ENCODE data around the gene TSHZ2. TPM values are rescaled to one million over a fixed set of nuclear protein-coding genes. Genes with fewer than 3 reads are reported as not detected.

The TSHZ2 gene
- total RNA-seq, 3 donors from 2014 or later = 31.7 to 106 (median 59.6) TPM

DNA sequence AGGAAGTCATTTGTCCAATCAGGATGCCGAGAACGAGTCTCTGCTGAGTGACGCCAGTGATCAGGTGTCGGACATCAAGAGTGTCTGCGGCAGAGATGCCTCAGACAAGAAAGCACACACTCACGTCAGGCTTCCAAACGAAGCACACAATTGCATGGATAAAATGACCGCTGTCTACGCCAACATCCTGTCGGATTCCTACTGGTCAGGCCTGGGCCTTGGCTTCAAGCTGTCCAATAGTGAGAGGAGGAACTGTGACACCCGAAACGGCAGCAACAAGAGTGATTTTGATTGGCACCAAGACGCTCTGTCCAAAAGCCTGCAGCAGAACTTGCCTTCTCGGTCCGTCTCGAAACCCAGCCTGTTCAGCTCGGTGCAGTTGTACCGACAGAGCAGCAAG is 281.5 kb downstream of the TSHZ2 start:
- intact Hi-C loops (cut with DNase I; ENCODE audit: low total_unique reads) = no loop called here
- TF ChIP-seq, protein P1, sequence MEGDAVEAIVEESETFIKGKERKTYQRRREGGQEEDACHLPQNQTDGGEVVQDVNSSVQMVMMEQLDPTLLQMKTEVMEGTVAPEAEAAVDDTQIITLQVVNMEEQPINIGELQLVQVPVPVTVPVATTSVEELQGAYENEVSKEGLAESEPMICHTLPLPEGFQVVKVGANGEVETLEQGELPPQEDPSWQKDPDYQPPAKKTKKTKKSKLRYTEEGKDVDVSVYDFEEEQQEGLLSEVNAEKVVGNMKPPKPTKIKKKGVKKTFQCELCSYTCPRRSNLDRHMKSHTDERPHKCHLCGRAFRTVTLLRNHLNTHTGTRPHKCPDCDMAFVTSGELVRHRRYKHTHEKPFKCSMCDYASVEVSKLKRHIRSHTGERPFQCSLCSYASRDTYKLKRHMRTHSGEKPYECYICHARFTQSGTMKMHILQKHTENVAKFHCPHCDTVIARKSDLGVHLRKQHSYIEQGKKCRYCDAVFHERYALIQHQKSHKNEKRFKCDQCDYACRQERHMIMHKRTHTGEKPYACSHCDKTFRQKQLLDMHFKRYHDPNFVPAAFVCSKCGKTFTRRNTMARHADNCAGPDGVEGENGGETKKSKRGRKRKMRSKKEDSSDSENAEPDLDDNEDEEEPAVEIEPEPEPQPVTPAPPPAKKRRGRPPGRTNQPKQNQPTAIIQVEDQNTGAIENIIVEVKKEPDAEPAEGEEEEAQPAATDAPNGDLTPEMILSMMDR (IDR thresholded peaks at IDR 0.05) = no peak
- no peak for TF ChIP-seq POLR2A (IDR thresholded peaks at IDR 0.05)
- no peak for DNase-seq (ENCODE audit: low spot score in 2 of 2)
- Histone ChIP-seq H3K27ac (no peak overlapping the region), H3K9me3 (no peaks in the 10 kb centered on the region), H3K27me3 (no peaks in the 10 kb centered on the region), H3K36me3 (no peaks in the 10 kb centered on the region), H3K4me1 (no peaks in the 10 kb centered on the region), H3K4me3 (no peak overlapping the region)

DNA sequence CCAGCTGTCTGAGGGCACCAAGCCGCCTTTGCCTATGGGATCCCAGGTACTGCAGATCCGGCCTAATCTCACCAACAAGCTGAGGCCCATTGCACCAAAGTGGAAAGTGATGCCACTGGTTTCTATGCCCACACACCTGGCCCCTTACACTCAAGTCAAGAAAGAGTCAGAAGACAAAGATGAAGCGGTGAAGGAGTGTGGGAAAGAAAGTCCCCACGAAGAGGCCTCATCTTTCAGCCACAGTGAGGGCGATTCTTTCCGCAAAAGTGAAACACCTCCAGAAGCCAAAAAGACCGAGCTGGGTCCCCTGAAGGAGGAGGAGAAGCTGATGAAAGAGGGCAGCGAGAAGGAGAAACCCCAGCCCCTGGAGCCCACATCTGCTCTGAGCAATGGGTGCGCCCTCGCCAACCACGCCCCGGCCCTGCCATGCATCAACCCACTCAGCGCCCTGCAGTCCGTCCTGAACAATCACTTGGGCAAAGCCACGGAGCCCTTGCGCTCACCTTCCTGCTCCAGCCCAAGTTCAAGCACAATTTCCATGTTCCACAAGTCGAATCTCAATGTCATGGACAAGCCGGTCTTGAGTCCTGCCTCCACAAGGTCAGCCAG is 283.0 kb downstream of the TSHZ2 start:
- Histone ChIP-seq H3K36me3 (no peaks in the 10 kb centered on the region), H3K27me3 (no peaks in the 10 kb centered on the region), H3K4me1 (no peaks in the 10 kb centered on the region), H3K4me3 (no peak overlapping the region), H3K27ac (no peak overlapping the region), H3K9me3 (no peaks in the 10 kb centered on the region)
- DNase-seq (ENCODE audit: low spot score in 2 of 2) = no peak
- TF ChIP-seq POLR2AphosphoS5 (IDR thresholded peaks at IDR 0.05) = no peak
- intact Hi-C loops (cut with DNase I; ENCODE audit: low total_unique reads) = no loop called here

DNA sequence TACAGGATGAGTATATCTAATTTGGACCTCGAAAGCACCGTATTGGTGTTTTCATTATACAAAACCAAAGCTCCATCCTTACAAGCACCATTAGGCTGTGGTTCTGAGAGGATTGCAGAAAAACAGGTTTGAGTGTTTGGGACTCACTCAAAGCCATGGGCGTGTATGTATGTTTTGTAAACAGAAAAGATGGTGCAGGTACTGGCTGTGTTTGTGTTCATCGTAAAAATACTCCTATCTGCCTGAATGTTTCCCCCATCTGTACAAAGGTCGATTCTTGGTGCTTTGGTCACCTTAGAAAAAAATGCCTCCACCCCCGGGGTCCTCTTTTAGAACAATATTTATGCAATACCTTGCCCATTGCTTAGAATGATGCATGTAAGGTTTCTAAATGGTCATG is 286.6 kb downstream of the TSHZ2 start:
- Histone ChIP-seq H3K27ac (no peak overlapping the region), H3K27me3 (no peaks in the 10 kb centered on the region), H3K9me3 (no peaks in the 10 kb centered on the region), H3K4me3 (no peak overlapping the region), H3K36me3 (no peaks in the 10 kb centered on the region), H3K4me1 (no peaks in the 10 kb centered on the region)
- intact Hi-C loops (cut with DNase I; ENCODE audit: low total_unique reads) = no loop called here
- TF ChIP-seq, protein P1 (IDR thresholded peaks at IDR 0.05) = no peak
- no peak for TF ChIP-seq POLR2AphosphoS5 (IDR thresholded peaks at IDR 0.05)
- TF ChIP-seq POLR2A (IDR thresholded peaks at IDR 0.05) = no peak
- DNase-seq (ENCODE audit: low spot score in 2 of 2) = no peak

DNA sequence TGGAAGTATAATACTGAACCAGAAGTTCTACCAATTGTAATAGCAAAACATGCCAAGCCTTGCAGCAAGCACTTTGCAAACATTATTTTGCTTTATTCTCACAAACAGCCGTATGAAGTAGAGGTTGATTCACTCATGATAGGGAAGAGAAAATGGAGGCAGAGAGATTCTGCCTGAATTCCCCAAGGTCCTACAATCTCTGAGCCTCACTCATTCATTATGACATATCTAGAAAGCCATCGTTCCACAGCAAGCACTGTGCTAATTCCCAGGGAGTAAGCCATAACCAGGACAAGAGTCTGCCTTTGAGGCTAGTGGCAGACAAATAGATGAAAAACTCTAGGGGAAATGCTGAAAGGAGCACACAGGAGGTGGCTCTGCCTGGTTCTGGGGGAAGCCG is 288.0 kb downstream of the TSHZ2 start:
- Histone ChIP-seq H3K4me1 (no peaks in the 10 kb centered on the region), H3K27ac (no peak overlapping the region), H3K4me3 (no peak overlapping the region), H3K36me3 (no peaks in the 10 kb centered on the region), H3K9me3 (no peaks in the 10 kb centered on the region), H3K27me3 (no peaks in the 10 kb centered on the region)
- no peak for DNase-seq (ENCODE audit: low spot score in 2 of 2)
- intact Hi-C loops (cut with DNase I; ENCODE audit: low total_unique reads) = no loop called here
- TF ChIP-seq, protein P1 (IDR thresholded peaks at IDR 0.05) = no peak
- TF ChIP-seq POLR2AphosphoS5 (IDR thresholded peaks at IDR 0.05) (no peak), POLR2A (IDR thresholded peaks at IDR 0.05) (no peak)

DNA sequence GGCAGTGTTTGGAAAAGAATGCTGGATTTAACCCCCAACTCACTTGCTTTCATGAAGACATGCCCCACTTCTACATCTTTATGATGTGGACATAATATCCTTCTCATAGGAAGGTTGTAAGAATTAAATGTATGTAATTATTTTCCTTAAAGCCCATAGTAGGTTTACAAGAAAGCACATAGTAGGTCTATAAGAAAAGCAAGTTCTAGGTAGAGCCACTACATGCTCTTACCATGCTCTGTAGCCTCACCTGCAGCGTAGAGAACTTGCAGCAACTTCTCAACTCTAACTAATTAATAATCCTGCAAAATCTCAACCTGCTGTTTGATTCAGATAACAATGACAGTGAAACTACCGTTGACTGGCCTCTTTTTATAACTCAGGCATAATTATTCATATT is 288.4 kb downstream of the TSHZ2 start:
- Histone ChIP-seq H3K9me3 (no peaks in the 10 kb centered on the region), H3K27me3 (no peaks in the 10 kb centered on the region), H3K4me1 (no peaks in the 10 kb centered on the region), H3K4me3 (no peak overlapping the region), H3K36me3 (no peaks in the 10 kb centered on the region), H3K27ac (no peak overlapping the region)
- intact Hi-C loops (cut with DNase I; ENCODE audit: low total_unique reads) = no loop called here
- DNase-seq (ENCODE audit: low spot score in 2 of 2) = no peak
- TF ChIP-seq POLR2AphosphoS5 (IDR thresholded peaks at IDR 0.05) (no peak), POLR2A (IDR thresholded peaks at IDR 0.05) (no peak)
- TF ChIP-seq, protein P1 (IDR thresholded peaks at IDR 0.05) = no peak

DNA sequence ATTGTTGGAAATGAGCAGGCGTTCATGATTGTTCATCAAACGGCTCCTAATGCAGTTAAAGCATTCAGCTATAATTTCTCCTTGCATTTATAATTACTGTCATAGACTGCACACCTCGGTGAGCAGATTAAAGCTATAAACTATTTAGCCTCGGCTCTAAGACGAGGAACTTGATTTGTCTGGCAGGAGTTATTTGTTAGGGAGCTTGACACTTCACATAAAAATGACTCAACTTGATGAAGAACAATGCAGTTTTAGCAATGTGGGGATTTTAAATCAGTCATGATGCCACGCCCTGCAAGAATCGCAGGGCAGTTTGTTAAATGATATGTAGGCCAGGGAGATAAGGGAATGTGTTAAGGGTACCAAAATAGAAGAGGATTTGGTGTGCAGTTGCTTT is 290.2 kb downstream of the TSHZ2 start:
- intact Hi-C loops (cut with DNase I; ENCODE audit: low total_unique reads) = no loop called here
- no peaks in the 10 kb centered on the region for H3K4me1 ChIP-seq
- DNase-seq (ENCODE audit: low spot score in 2 of 2) = no peak
- H3K4me3 ChIP-seq = no peak overlapping the region
- no peaks in the 10 kb centered on the region for H3K27me3 ChIP-seq
- H3K27ac ChIP-seq = no peak overlapping the region
- no peaks in the 10 kb centered on the region for H3K9me3 ChIP-seq
- TF ChIP-seq POLR2AphosphoS5 (IDR thresholded peaks at IDR 0.05) (no peak), POLR2A (IDR thresholded peaks at IDR 0.05) (no peak)
- TF ChIP-seq, protein P1 (IDR thresholded peaks at IDR 0.05) = no peak
- no peaks in the 10 kb centered on the region for H3K36me3 ChIP-seq

Measured in breast epithelium (tissue), 4 donors.